ENCODE measurements around the gene ACRBP. TPM values are rescaled to one million over a fixed set of nuclear protein-coding genes. Genes with fewer than 3 reads are reported as not detected.

Gene ACRBP
- total RNA-seq, 2 experiments from 2014 or later: 0.86 to 1.2 TPM

Other genes starting within 250 kb of the ACRBP start
- gene CD27, start 202.5 kb downstream of the ACRBP start, total RNA-seq: 100 to 1,000 TPM; 175 to 181 TPM
- gene TAPBPL, start 195.4 kb downstream of the ACRBP start, total RNA-seq: 10 to 100 TPM; 23.7 to 26.6 TPM
- 10 to 100 TPM; 34.8 to 35.7 TPM for gene VAMP1, start 176.8 kb downstream of the ACRBP start, total RNA-seq
- gene MRPL51, start 154.2 kb downstream of the ACRBP start, total RNA-seq: 100 to 1,000 TPM; 311 to 312 TPM
- gene NCAPD2, start 153.3 kb downstream of the ACRBP start, total RNA-seq: 100 to 1,000 TPM; 167 to 171 TPM
- 1,000 to 10,000 TPM; 8,986 to 9,154 TPM for gene GAPDH, start 112.9 kb downstream of the ACRBP start, total RNA-seq
- 1 to 10 TPM; 7.2 to 8.1 TPM for gene IFFO1, start 91.4 kb downstream of the ACRBP start, total RNA-seq
- 100 to 1,000 TPM; 151 to 153 TPM for gene NOP2, start 79.1 kb downstream of the ACRBP start, total RNA-seq
- gene CHD4, start 40.1 kb downstream of the ACRBP start, total RNA-seq: 100 to 1,000 TPM; 262 to 293 TPM
- gene LPAR5, start 11.5 kb downstream of the ACRBP start, total RNA-seq: 1 to 10 TPM; 7.3 to 7.9 TPM
- gene ING4, start 15.7 kb upstream of the ACRBP start, total RNA-seq: 10 to 100 TPM; 10.9 to 11.1 TPM
- gene ZNF384, start 41.9 kb upstream of the ACRBP start, total RNA-seq: 10 to 100 TPM; 60.6 to 61.8 TPM
- under 1 TPM in 1 of 2 experiments, not detected in 1; 0.37 TPM for gene PIANP, start 53.4 kb upstream of the ACRBP start, total RNA-seq
- gene COPS7A, start 76.6 kb upstream of the ACRBP start, total RNA-seq: 10 to 100 TPM; 37.1 to 41.6 TPM
- 100 to 1,000 TPM; 134 to 141 TPM for gene MLF2, start 105.7 kb upstream of the ACRBP start, total RNA-seq
- gene PTMS, start 118.9 kb upstream of the ACRBP start, total RNA-seq: 10 to 100 TPM; 23.3 to 25.1 TPM
- gene LAG3, start 125.1 kb upstream of the ACRBP start, total RNA-seq: 10 to 100 TPM; 64.8 to 67.7 TPM
- gene CD4, start 142.1 kb upstream of the ACRBP start, total RNA-seq: 1 to 10 TPM; 2.2 to 2.5 TPM
- gene GPR162, start 174.4 kb upstream of the ACRBP start, total RNA-seq: under 1 TPM; 0.54 to 0.76 TPM
- under 1 TPM; 0.36 to 0.60 TPM for gene P3H3, start 181.0 kb upstream of the ACRBP start, total RNA-seq
- gene GNB3, start 193.5 kb upstream of the ACRBP start, total RNA-seq: under 1 TPM in 1 of 2 experiments, not detected in 1; 0.10 TPM
- 10 to 100 TPM; 62.5 to 64.0 TPM for gene CDCA3, start 203.9 kb upstream of the ACRBP start, total RNA-seq
- 100 to 1,000 TPM; 125 to 127 TPM for gene USP5, start 204.7 kb upstream of the ACRBP start, total RNA-seq
- gene TPI1, start 220.1 kb upstream of the ACRBP start, total RNA-seq: 1,000 to 10,000 TPM; 1,593 to 1,653 TPM
- gene SPSB2, start 225.9 kb upstream of the ACRBP start, total RNA-seq: 1 to 10 TPM; 2.7 to 3.0 TPM